ENCODE measurements around the gene PIP4K2A.
A peak's percentile ranks its signal among the peaks of the same experiment; 100 is the strongest.
"Not testable (repeated sequence)": the region's sequence is repeated elsewhere in the genome, so short reads cannot be mapped to it uniquely, and the experiment has no call there.

Gene PIP4K2A

GRCh38 chr10:22719406-22720042 lies 5.1 kb upstream of the PIP4K2A start:
- no peak overlapping the region for H3K4me3 ChIP-seq (ENCODE audit: low read depth, low read length)

- not testable (repeated sequence) for H3K4me3 ChIP-seq (ENCODE audit: low read depth, low read length)
These were observed 4.3 kb upstream of the PIP4K2A start for GRCh38 chr10:22718659-22719058.

GRCh38 chr10:22717728-22718127 lies 3.4 kb upstream of the PIP4K2A start:
- no peak overlapping the region for H3K4me3 ChIP-seq (ENCODE audit: low read depth, low read length)

- H3K4me3 ChIP-seq (ENCODE audit: low read depth, low read length), result no peak overlapping the region
These were observed 2.6 kb upstream of the PIP4K2A start for GRCh38 chr10:22716943-22717342.

GRCh38 chr10:22715290-22715625 lies 880 bp upstream of the PIP4K2A start:
- no peak overlapping the region for H3K4me3 ChIP-seq (ENCODE audit: low read depth, low read length)

GRCh38 chr10:22713853-22714478 lies 412 bp downstream of the PIP4K2A start:
- peak overlapping the region; percentile 96 for H3K4me3 ChIP-seq (ENCODE audit: low read depth, low read length)

GRCh38 chr10:22712956-22713852 lies 1.2 kb downstream of the PIP4K2A start:
- peak overlapping the region; percentile 96 for H3K4me3 ChIP-seq (ENCODE audit: low read depth, low read length)

- peak overlapping the region; percentile 96 for H3K4me3 ChIP-seq (ENCODE audit: low read depth, low read length)
These were observed 2.0 kb downstream of the PIP4K2A start for GRCh38 chr10:22712211-22712955.

- H3K4me3 ChIP-seq (ENCODE audit: low read depth, low read length), result no peak overlapping the region
These were observed 3.0 kb downstream of the PIP4K2A start for GRCh38 chr10:22711373-22711772.

- H3K4me3 ChIP-seq (ENCODE audit: low read depth, low read length), result no peak overlapping the region
These were observed 4.1 kb downstream of the PIP4K2A start for GRCh38 chr10:22710139-22710745.

GRCh38 chr10:22708772-22709171 lies 5.6 kb downstream of the PIP4K2A start:
- H3K4me3 ChIP-seq (ENCODE audit: low read depth, low read length), result no peak overlapping the region

GRCh38 chr10:22705527-22705926 lies 8.9 kb downstream of the PIP4K2A start:
- H3K4me3 ChIP-seq (ENCODE audit: low read depth, low read length), result no peak overlapping the region

GRCh38 chr10:22704942-22705341 lies 9.4 kb downstream of the PIP4K2A start:
- H3K4me3 ChIP-seq (ENCODE audit: low read depth, low read length), result no peak overlapping the region

GRCh38 chr10:22704471-22704911 lies 9.9 kb downstream of the PIP4K2A start:
- H3K4me3 ChIP-seq (ENCODE audit: low read depth, low read length), result no peak overlapping the region

GRCh38 chr10:22702348-22702747 lies 12.0 kb downstream of the PIP4K2A start:
- no peak overlapping the region for H3K4me3 ChIP-seq (ENCODE audit: low read depth, low read length)

- H3K4me3 ChIP-seq (ENCODE audit: low read depth, low read length), result no peak overlapping the region
These were observed 13.1 kb downstream of the PIP4K2A start for GRCh38 chr10:22701132-22701826.

GRCh38 chr10:22700489-22700888 lies 13.9 kb downstream of the PIP4K2A start:
- no peak overlapping the region for H3K4me3 ChIP-seq (ENCODE audit: low read depth, low read length)

GRCh38 chr10:22699976-22700375 lies 14.4 kb downstream of the PIP4K2A start:
- no peak overlapping the region for H3K4me3 ChIP-seq (ENCODE audit: low read depth, low read length)

GRCh38 chr10:22698941-22699440 lies 15.4 kb downstream of the PIP4K2A start:
- H3K4me3 ChIP-seq (ENCODE audit: low read depth, low read length), result no peak overlapping the region

- H3K4me3 ChIP-seq (ENCODE audit: low read depth, low read length), result no peak overlapping the region
These were observed 16.6 kb downstream of the PIP4K2A start for GRCh38 chr10:22697800-22698199.

Measured in iPS-11a (cell line).